ENCODE results near the gene RRP7A. TPM values are rescaled to one million over a fixed set of nuclear protein-coding genes. Genes with fewer than 3 reads are reported as not detected.
"Not testable (repeated sequence)": the region's sequence is repeated elsewhere in the genome, so short reads cannot be mapped to it uniquely, and the experiment has no call there.

Gene RRP7A, protein sequence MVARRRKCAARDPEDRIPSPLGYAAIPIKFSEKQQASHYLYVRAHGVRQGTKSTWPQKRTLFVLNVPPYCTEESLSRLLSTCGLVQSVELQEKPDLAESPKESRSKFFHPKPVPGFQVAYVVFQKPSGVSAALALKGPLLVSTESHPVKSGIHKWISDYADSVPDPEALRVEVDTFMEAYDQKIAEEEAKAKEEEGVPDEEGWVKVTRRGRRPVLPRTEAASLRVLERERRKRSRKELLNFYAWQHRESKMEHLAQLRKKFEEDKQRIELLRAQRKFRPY
- total RNA-seq: 21.0 TPM

DNA sequence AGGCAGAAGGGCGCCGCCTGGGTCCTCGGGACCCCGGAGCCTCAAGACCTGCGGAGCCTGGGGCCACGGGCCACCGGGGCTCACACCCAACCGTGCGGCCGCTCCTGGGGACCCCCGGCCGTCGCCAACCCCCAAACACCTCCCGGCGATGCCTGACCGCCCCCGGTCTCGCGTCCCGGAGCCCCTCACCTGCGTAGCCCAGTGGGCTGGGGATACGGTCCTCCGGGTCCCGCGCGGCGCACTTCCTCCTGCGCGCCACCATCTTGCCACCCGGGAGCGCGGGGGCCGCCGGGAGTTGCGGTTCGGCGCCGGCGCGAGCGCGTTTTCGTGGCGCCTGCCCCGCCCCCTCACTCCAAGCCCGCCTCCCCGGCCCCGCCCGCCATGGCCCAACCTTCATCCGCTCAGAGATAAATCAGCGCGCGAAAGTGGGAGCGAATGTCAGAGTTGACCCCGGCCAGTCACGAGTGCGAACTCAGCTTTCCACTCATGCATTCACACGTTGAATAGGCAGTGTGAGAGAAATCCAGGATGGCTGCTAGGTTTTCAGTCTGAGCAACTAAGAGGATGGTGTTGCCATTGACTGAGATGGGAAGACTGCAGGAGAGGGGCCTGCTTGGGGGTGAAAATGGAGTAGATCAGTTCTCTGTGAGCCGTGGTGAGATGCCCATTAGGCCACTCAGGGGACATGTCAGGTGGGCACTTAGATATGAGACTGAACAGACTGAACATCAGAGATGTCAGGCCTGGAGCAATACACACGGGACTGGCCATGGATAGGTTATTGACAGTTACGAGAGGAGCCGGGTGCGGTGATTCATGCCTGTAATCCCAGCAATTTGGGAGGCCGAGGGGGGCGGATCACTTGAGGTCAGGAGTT lies at the start of gene RRP7A:
TSS of gene RRP7A (minus strand) at position 272 of the 877 bp plus-strand sequence. CDS start at position 262, 10 bp downstream.
- DNase-seq: peak; percentile 91

- not testable (repeated sequence) for DNase-seq
These were observed 48.4 kb upstream of the RRP7A start for GRCh38 chr22:42567950-42568349.

DNA sequence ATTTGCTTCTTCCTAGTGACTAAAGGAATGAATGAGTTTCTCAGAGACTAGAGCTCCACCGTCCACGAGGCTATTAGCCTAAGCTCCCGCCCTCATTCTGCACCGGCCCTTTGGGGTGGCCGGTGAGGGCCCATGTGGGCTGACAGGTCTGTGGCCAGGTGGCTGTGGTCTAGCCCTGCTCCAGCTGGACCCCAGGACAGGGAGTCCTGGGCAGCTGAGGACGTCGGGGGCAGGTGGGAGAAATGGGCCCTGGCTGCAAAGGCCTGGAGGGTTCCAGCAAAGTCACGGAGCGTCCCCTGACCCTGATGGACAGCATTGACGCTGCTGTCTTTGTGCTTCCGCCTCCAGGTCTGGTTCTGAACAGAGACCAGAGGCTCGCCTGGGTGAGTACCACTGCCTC lies 46.4 kb upstream of the RRP7A start:
- DNase-seq: no peak

- DNase-seq: no peak
These were observed 45.1 kb upstream of the RRP7A start for GRCh38 chr22:42564699-42565098.

DNA sequence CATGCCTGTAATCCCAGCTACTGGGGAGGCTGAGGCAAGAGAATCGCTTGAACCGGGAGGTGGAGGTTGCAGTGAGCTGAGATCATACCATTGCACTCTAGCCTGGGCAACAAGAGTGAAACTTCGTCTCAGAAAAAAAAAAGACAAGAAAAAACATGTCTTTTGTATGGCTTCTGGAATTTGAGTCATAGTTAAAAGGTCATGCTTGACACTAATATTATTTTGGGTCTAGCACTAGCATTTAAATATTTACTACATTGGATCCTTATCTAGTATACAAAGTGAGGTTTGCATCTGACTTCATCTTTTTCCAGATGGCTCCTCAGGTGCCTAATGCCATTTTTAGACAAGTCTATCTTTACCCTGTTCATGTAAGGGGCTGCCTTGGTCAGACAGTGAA lies 44.3 kb upstream of the RRP7A start:
- not testable (repeated sequence) for DNase-seq

- no peak for DNase-seq
These were observed 43.1 kb upstream of the RRP7A start for GRCh38 chr22:42562684-42563083.

- DNase-seq: no peak
These were observed 42.7 kb upstream of the RRP7A start for GRCh38 chr22:42562279-42562678.

DNA sequence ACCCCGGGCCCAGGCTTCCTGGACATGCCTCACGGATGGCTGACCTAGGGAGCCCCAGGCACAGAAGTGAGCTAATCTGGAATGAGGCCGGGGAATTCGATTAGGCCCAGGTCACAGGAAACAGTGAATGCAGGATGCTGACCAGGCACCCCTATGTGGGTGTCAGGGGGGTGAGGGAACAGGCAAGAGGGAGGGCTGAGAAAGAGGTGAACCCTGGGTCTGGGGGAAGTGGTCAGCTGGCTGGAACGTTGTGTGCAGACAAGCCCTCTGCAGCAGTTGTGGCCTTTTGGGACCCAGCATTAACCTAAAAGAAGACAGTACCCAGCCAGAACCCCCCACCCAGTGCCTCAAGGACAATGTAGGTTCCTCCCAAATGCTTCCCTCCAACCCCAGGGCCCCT lies 42.3 kb upstream of the RRP7A start:
- DNase-seq: no peak

DNA sequence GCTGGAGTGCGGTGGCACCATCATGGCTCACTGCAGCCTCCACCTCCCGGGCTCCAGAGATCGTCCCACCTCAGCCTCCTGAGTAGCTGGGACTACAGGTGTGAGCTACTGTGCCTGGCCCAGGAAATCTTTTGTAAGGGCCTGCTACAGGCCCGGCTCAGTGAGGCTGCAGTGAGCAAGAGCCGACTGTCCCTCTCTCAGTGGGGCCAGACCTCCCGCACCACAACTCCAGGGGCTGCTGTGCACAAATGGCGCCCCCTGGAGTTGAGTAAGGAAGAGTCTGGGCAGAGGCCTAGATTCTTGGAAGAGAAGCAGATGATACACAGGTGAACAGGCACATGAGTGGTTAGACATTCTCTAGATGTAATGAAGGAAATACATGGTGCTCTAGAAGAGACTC lies 41.2 kb upstream of the RRP7A start:
- no peak for DNase-seq

DNA sequence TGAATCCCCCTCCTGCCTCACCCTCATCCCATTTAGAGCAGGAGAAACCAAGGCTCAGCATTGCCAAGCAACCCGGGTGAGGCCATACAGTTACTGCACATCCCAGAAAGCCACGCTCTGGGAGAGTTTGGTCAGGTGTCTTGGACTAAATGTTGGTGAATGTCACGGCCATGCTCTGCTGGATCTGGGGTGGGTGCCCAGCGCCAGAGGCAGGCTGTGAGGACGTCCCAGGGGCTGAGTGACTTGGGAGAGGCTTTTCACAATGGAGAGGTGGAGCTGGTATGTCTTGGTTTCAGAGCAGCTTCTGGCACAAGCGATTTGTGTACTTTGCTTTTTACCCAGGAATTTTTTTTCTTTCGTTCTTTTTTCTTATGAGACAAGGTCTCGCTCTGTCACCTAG lies 40.8 kb upstream of the RRP7A start:
- DNase-seq: no peak

- DNase-seq: peak; percentile 95
These were observed 34.1 kb upstream of the RRP7A start, which contains the start of gene SERHL2 for GRCh38 chr22:42553475-42554361. Gene SERHL2 (plus strand): TSS chr22:42553956. CDS start chr22:42554021, 65 bp downstream.

DNA sequence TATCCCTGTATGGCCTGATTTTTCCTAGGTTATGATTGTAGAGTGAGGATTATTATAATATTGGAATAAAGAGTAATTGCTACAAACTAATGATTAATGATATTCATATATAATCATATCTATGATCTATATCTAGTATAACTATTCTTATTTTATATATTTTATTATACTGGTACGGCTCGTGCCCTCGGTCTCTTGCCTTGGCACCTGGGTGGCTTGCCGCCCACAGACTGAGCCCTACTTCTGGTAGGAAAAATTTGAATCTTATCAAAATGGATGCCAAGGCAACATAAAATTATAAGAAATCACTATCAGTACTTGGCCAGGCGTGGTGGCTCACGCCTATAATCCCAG lies 32.7 kb upstream of the RRP7A start:
- DNase-seq: not testable (repeated sequence)

- no peak for DNase-seq
These were observed 29.9 kb upstream of the RRP7A start for GRCh38 chr22:42549331-42550060.

- no peak for DNase-seq
These were observed 29.2 kb upstream of the RRP7A start for GRCh38 chr22:42548597-42549330.

DNA sequence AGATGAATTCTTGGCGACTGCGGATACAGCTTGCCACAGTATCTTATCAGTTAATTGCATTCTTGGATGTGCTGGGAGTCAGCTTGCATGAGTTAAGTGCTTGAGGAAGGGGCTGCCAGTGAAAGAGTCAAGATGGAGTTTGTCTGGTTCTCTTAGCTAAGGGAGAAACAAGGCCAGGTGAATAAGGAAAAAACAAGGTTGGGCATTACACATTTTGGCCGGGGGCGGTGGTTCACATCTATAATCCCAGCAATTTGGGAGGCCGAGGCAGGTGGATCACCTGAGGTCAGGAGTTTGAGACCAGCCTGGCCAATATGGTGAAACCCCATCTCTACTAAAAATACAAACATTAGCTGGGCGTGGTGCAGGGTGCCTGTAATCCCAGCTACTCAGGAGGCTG lies 28.5 kb upstream of the RRP7A start:
- DNase-seq: not testable (repeated sequence)

DNA sequence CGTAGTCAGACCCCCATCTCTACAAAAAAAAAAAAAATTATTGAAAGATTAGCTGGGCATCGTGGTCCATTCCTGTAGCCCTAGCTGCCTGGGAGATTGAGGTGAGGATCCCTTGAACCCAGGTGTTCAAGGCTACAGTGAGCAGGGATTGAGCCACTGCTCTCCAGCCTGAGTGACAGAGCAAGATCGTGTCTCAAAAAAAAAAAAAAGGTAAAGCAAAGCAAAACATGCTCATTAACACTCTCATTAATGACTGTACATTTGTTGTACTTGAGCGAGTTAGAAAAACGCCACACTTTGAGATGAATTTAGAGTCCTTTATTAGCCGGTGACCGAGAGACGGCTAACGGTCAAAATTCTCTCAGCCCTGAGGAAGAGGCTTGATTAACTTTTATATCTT lies 28.0 kb upstream of the RRP7A start:
- no peak for DNase-seq

DNA sequence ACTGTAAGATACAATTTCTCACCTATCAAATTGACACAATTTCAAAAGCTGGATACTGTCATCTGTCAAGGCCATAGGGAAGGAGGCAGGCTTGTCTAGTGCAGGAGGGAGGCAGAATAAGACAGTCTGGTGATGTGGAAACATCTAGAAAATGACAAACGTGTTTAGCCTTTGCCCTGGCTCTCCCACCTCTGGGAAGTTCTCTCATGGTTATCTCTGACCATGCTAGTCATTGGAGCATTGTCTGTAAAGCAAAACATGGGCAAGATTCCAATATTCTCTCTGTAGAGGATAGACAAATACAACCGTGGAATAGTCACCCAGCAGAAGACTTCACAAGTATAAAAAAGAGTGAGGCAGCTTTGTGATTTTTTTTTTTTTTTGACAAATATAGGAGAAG lies 25.1 kb upstream of the RRP7A start:
- no peak for DNase-seq

- not testable (repeated sequence) for DNase-seq
These were observed 19.7 kb upstream of the RRP7A start for GRCh38 chr22:42539236-42539771.

- DNase-seq: not testable (repeated sequence)
These were observed 17.7 kb upstream of the RRP7A start for GRCh38 chr22:42537199-42537831.

DNA sequence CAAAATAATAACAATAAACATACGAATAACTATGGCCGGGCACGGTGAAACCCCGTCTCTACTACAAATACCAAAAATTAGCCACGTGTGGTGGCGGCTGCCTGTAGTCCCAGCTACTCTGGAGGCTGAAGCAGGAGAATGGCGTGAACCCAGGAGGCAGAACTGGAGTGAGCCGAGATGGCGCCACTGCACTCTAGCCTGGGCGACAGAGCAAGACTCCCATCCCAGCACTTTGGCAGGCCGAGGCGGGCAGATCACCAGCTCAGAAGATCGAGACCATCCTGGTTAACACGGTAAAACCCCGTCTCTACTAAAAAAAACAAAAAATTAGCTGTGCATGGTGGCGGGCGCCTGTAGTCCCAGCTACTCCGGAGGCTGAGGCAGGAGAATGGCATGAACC lies 17.0 kb upstream of the RRP7A start:
- not testable (repeated sequence) for DNase-seq
